ENCODE measurements around the gene SLC16A3. TPM values are rescaled to one million over a fixed set of nuclear protein-coding genes. Genes with fewer than 3 reads are reported as not detected.

SLC16A3 gene
- total and polyA plus RNA-seq, 10 of the 15 experiments (the other 5 are each of a cell fraction or from before 2014, with no cell fraction given) = 0.10 to 46.5 (median 8.0) TPM

GRCh38 chr17:82225368-82226029 is 3.3 kb upstream of the SLC16A3 start:
- ChIA-PET RAD21 (ENCODE audit: unreplicated experiment) (no interaction called here), SMC1A (ENCODE audit: uncharacterized antibody, unreplicated experiment) (no interaction called here), POLR2A (interaction anchor here (0.6 kb wide), 1 partner anchor 120 kb away, joined by 3 read pairs; no protein-coding TSS in a partner anchor), CTCF (no interaction called here)
- Histone ChIP-seq H3K9me3 (replicated peaks; ENCODE audit: control insufficient read depth, insufficient read depth, low read length) (no peaks in the 10 kb centered on the region), H3K4me1 (ENCODE audit: control insufficient read depth, insufficient read depth, low read length) (peaks cover 5% of the 10 kb centered on the region), H3K9ac (ENCODE audit: control insufficient read depth, insufficient read depth, low read length) (no peak overlapping the region), H3K4me3 (no peak overlapping the region), H3K36me3 (ENCODE audit: control insufficient read depth in 2 of 2, insufficient read depth in 2 of 2, low read length in 1 of 2) (no peaks in the 10 kb centered on the region), H3K27ac (ENCODE audit: control insufficient read depth, insufficient read depth) (no peak overlapping the region), H2AFZ (ENCODE audit: control insufficient read depth, low read depth, low read length) (no peak overlapping the region), H3K27me3 (replicated peaks in 1 of 2; ENCODE audit: control insufficient read depth in 2 of 2, insufficient read depth in 2 of 2, low read length in 1 of 2) (no peaks in the 10 kb centered on the region; a peak in 1 of 4 replicates), H4K20me1 (ENCODE audit: control insufficient read depth, insufficient read depth) (no peaks in the 10 kb centered on the region), H3K4me2 (ENCODE audit: control insufficient read depth, insufficient read depth) (no peak overlapping the region), H3K79me2 (ENCODE audit: control insufficient read depth, insufficient read depth, low read length) (peaks cover 24% of the 10 kb centered on the region)
- FAIRE-seq = no peak
- BruUV-seq (replicated peaks) = no TSS peak
- intact Hi-C loops (cut with micrococcal nuclease; ENCODE audit: unreplicated experiment) = no loop called here
- no peak for ATAC-seq
- in situ Hi-C loops (cut with MboI) = no loop called here
- 71% methylated on average over 24 of the region's 24 CpGs for WGBS (ENCODE audit: insufficient coverage, insufficient replicate concordance, low lambda C conversion rate, missing lambda C conversion rate)
- no peak for DNase-seq (ENCODE audit: low read depth, low spot score)
- TF ChIP-seq CHD4 (IDR thresholded peaks at IDR 0.05) (no peak), KLF5 (IDR thresholded peaks at IDR 0.05; ENCODE audit: partially characterized antibody) (no peak), SPI1 (IDR thresholded peaks at IDR 0.05; ENCODE audit: borderline replicate concordance, insufficient read depth, low read depth, low read length) (no peak), ZBTB11 (CRISPR knock-in tag; IDR thresholded peaks at IDR 0.05) (no peak), BRCA1 (IDR thresholded peaks at IDR 0.05; ENCODE audit: low read depth, low read length) (no peak), MEF2A (IDR thresholded peaks at IDR 0.05; ENCODE audit: insufficient read depth, low read depth, low read length) (no peak), MTA3 (IDR thresholded peaks at IDR 0.05; ENCODE audit: borderline replicate concordance, low read length) (no peak), BACH1 (IDR thresholded peaks at IDR 0.05; ENCODE audit: borderline replicate concordance) (no peak), SREBF1 (IDR thresholded peaks at IDR 0.05; ENCODE audit: low read length) (no peak), NFIC (IDR thresholded peaks at IDR 0.05; ENCODE audit: low read depth, low read length) (no peak), NRF1 (conservative IDR thresholded peaks at IDR 0.05; ENCODE audit: low read depth, low read length) (no peak), ZNF622 (IDR thresholded peaks at IDR 0.05) (no peak), ZNF207 (IDR thresholded peaks at IDR 0.05; ENCODE audit: borderline replicate concordance) (no peak), ESRRA (IDR thresholded peaks at IDR 0.05; ENCODE audit: low read length) (no peak)
- TF ChIP-seq, protein P1, sequence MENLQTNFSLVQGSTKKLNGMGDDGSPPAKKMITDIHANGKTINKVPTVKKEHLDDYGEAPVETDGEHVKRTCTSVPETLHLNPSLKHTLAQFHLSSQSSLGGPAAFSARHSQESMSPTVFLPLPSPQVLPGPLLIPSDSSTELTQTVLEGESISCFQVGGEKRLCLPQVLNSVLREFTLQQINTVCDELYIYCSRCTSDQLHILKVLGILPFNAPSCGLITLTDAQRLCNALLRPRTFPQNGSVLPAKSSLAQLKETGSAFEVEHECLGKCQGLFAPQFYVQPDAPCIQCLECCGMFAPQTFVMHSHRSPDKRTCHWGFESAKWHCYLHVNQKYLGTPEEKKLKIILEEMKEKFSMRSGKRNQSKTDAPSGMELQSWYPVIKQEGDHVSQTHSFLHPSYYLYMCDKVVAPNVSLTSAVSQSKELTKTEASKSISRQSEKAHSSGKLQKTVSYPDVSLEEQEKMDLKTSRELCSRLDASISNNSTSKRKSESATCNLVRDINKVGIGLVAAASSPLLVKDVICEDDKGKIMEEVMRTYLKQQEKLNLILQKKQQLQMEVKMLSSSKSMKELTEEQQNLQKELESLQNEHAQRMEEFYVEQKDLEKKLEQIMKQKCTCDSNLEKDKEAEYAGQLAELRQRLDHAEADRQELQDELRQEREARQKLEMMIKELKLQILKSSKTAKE (IDR thresholded peaks at IDR 0.05; ENCODE audit: low read depth, poor library complexity, severe bottlenecking) = no peak
- TF ChIP-seq, protein P2, sequence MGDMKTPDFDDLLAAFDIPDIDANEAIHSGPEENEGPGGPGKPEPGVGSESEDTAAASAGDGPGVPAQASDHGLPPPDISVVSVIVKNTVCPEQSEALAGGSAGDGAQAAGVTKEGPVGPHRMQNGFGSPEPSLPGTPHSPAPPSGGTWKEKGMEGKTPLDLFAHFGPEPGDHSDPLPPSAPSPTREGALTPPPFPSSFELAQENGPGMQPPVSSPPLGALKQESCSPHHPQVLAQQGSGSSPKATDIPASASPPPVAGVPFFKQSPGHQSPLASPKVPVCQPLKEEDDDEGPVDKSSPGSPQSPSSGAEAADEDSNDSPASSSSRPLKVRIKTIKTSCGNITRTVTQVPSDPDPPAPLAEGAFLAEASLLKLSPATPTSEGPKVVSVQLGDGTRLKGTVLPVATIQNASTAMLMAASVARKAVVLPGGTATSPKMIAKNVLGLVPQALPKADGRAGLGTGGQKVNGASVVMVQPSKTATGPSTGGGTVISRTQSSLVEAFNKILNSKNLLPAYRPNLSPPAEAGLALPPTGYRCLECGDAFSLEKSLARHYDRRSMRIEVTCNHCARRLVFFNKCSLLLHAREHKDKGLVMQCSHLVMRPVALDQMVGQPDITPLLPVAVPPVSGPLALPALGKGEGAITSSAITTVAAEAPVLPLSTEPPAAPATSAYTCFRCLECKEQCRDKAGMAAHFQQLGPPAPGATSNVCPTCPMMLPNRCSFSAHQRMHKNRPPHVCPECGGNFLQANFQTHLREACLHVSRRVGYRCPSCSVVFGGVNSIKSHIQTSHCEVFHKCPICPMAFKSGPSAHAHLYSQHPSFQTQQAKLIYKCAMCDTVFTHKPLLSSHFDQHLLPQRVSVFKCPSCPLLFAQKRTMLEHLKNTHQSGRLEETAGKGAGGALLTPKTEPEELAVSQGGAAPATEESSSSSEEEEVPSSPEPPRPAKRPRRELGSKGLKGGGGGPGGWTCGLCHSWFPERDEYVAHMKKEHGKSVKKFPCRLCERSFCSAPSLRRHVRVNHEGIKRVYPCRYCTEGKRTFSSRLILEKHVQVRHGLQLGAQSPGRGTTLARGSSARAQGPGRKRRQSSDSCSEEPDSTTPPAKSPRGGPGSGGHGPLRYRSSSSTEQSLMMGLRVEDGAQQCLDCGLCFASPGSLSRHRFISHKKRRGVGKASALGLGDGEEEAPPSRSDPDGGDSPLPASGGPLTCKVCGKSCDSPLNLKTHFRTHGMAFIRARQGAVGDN (IDR thresholded peaks at IDR 0.05) = no peak
